Caco-2 (cell line): Measurements from ENCODE around the gene WNT9A. TPM values are rescaled to one million over a fixed set of nuclear protein-coding genes. Genes with fewer than 3 reads are reported as not detected.

Experiments
- BruUV-seq: library from RNA; stranded (reverse); fragments of 400-500 nt; replicated peaks from 2 replicates; lab custom pipeline; 2021; lab: Mats Ljungman, UMichigan
- CTCF ChIA-PET: fragments of 300-600 bp; sonication (Branson Sonifier 250); formaldehyde crosslinking; loops from one replicate; lab custom pipeline; 2022; ENCODE audit warnings: antibody characterized with exemption; lab: Charles Lee
- POLR2A ChIA-PET: fragments of 300-600 bp; sonication (Branson Sonifier 250); formaldehyde crosslinking; loops from one replicate; lab custom pipeline; 2022; ENCODE audit warnings: antibody characterized with exemption; lab: Charles Lee
- DNase-seq, 2 experiments: peaks; one replicate each; pipeline versions ENCODE4 v3.0.0 to v3.0.0-alpha.2; 2020 to 2022
- H3K27me3 ChIP-seq: replicated peaks from 2 replicates; pipeline ENCODE4 v1.6.0; 2011; ENCODE audit warnings: low read length; ENCODE audit not compliant: control insufficient read depth, insufficient read depth
- H3K36me3 ChIP-seq: 2 replicates; pipeline ENCODE4 v1.5.1; 2011; ENCODE audit warnings: low read length; ENCODE audit not compliant: control insufficient read depth, insufficient read depth
- H3K4me1 ChIP-seq: fragments of 250-450 bp; sonication (Bioruptor Pico); 2 replicates; pipeline ENCODE4 v1.5.1; 2020; ENCODE audit warnings: mild to moderate bottlenecking
- H3K4me3 ChIP-seq: 2 replicates; pipeline ENCODE4 v1.5.1; 2011; ENCODE audit warnings: low read depth, mild to moderate bottlenecking, control low read depth, low read length
- H3K9me3 ChIP-seq: fragments of 250-450 bp; sonication (Bioruptor Pico); 2 replicates; pipeline ENCODE4 v1.5.1; 2020; ENCODE audit warnings: mild to moderate bottlenecking, moderate library complexity
- H3K27ac Mint-ChIP-seq: one replicate; pipeline ENCODE4 v1.8.0; 2022; ENCODE audit warnings: mixed read lengths; ENCODE audit not compliant: unreplicated experiment
- H3K27me3 Mint-ChIP-seq: one replicate; pipeline ENCODE4 v1.8.0; 2022; ENCODE audit warnings: mixed read lengths; ENCODE audit not compliant: insufficient read depth, unreplicated experiment
- H3K36me3 Mint-ChIP-seq: one replicate; pipeline ENCODE4 v1.8.0; 2022; ENCODE audit warnings: mild to moderate bottlenecking, mixed read lengths; ENCODE audit not compliant: insufficient read depth, unreplicated experiment
- H3K4me1 Mint-ChIP-seq: one replicate; pipeline ENCODE4 v1.8.0; 2022; ENCODE audit warnings: low read depth, mixed read lengths; ENCODE audit not compliant: unreplicated experiment
- H3K4me3 Mint-ChIP-seq: one replicate; pipeline ENCODE4 v1.8.0; 2022; ENCODE audit warnings: mild to moderate bottlenecking, moderate library complexity, mixed read lengths; ENCODE audit not compliant: unreplicated experiment
- H3K9me3 Mint-ChIP-seq: one replicate; pipeline ENCODE4 v1.8.0; 2022; ENCODE audit warnings: mixed read lengths; ENCODE audit not compliant: unreplicated experiment
- CTCF ChIP-seq, 2 experiments: fragments of 200-600 bp in 1 of 2; IDR thresholded peaks; 1 replicate in 1 of 2; 2 replicates in 1 of 2; pipeline versions ENCODE4 v1.5.1 to v1.8.0; 2011 to 2022; ENCODE audit warnings: antibody characterized with exemption in 1 of 2, control low read depth in 1 of 2, inconsistent platforms in 1 of 2, low read depth in 1 of 2, low read length in 1 of 2, mild to moderate bottlenecking in 1 of 2, moderate library complexity in 1 of 2; ENCODE audit not compliant: insufficient read depth in 1 of 2, severe bottlenecking in 1 of 2, unreplicated experiment in 1 of 2
- intact Hi-C: fragments of 100-400 bp; cut with micrococcal nuclease; formaldehyde crosslinking; loops from one replicate; pipeline ENCODE4 v1.10.0; 2022; ENCODE audit not compliant: unreplicated experiment
- total RNA-seq: library from RNA; stranded (reverse); gene quantifications from 2 replicates; pipeline ENCODE4 v1.2.3, GENCODE V29; 2022

Gene WNT9A
- total RNA-seq, 1 experiment from 2014 or later = 0.68 TPM

- Histone ChIP-seq H3K36me3 (no peaks in the 10 kb centered on the region), H3K9me3 (no peaks in the 10 kb centered on the region), H3K27me3 (no peaks in the 10 kb centered on the region), H3K4me3 (no peak overlapping the region), H3K4me1 (no peaks in the 10 kb centered on the region)
- no peaks in the 10 kb centered on the region for H3K36me3 Mint-ChIP-seq
- BruUV-seq = no TSS peak
- no peak overlapping the region for H3K4me3 Mint-ChIP-seq
- no peaks in the 10 kb centered on the region for H3K4me1 Mint-ChIP-seq
- ChIA-PET CTCF (no interaction called here), POLR2A (no interaction called here)
- H3K27ac Mint-ChIP-seq = no peak overlapping the region
- intact Hi-C loops = no loop called here
- no peaks in the 10 kb centered on the region for H3K9me3 Mint-ChIP-seq
- H3K27me3 Mint-ChIP-seq = peaks cover 4% of the 10 kb centered on the region
- DNase-seq = no peak
- no peak for TF ChIP-seq CTCF (IDR thresholded peaks at IDR 0.05; ENCODE audit: insufficient read depth in 1 of 2, low read depth in 1 of 2, low read length in 1 of 2, severe bottlenecking in 1 of 2, unreplicated experiment in 1 of 2)
These were observed 18.8 kb downstream of the WNT9A start for GRCh38 chr1:227928811-227929375.

- DNase-seq = no peak
- H3K4me3 Mint-ChIP-seq = no peak overlapping the region
- Histone ChIP-seq H3K9me3 (no peaks in the 10 kb centered on the region), H3K4me3 (no peak overlapping the region), H3K27me3 (no peaks in the 10 kb centered on the region), H3K4me1 (no peaks in the 10 kb centered on the region), H3K36me3 (no peaks in the 10 kb centered on the region)
- no peaks in the 10 kb centered on the region for H3K9me3 Mint-ChIP-seq
- TF ChIP-seq CTCF (IDR thresholded peaks at IDR 0.05; ENCODE audit: insufficient read depth in 1 of 2, low read depth in 1 of 2, low read length in 1 of 2, severe bottlenecking in 1 of 2, unreplicated experiment in 1 of 2) = no peak
- peaks cover 4% of the 10 kb centered on the region for H3K27me3 Mint-ChIP-seq
- no peaks in the 10 kb centered on the region for H3K4me1 Mint-ChIP-seq
- BruUV-seq = no TSS peak
- no peaks in the 10 kb centered on the region for H3K36me3 Mint-ChIP-seq
- POLR2A ChIA-PET = no interaction called here
- CTCF ChIA-PET = interaction anchor here (0.5 kb wide), 1 partner anchor 9 kb away, joined by 3 read pairs; no protein-coding TSS in a partner anchor
- no peak overlapping the region for H3K27ac Mint-ChIP-seq
- intact Hi-C loops = no loop called here
These were observed 19.6 kb downstream of the WNT9A start for GRCh38 chr1:227927971-227928741.

GRCh38 chr1:227926896-227927885 lies 20.5 kb downstream of the WNT9A start:
- no peaks in the 10 kb centered on the region for H3K27me3 ChIP-seq
- H3K27me3 Mint-ChIP-seq = peaks cover 4% of the 10 kb centered on the region
- no peak overlapping the region for H3K4me3 ChIP-seq
- H3K27ac Mint-ChIP-seq = no peak overlapping the region
- intact Hi-C loops = no loop called here
- no peaks in the 10 kb centered on the region for H3K4me1 ChIP-seq
- no peaks in the 10 kb centered on the region for H3K36me3 Mint-ChIP-seq
- H3K36me3 ChIP-seq = no peaks in the 10 kb centered on the region
- no peaks in the 10 kb centered on the region for H3K4me1 Mint-ChIP-seq
- DNase-seq = no peak
- BruUV-seq = no TSS peak
- ChIA-PET CTCF (no interaction called here), POLR2A (no interaction called here)
- H3K4me3 Mint-ChIP-seq = no peak overlapping the region
- no peaks in the 10 kb centered on the region for H3K9me3 Mint-ChIP-seq
- H3K9me3 ChIP-seq = no peaks in the 10 kb centered on the region
- no peak for TF ChIP-seq CTCF (IDR thresholded peaks at IDR 0.05; ENCODE audit: insufficient read depth in 1 of 2, low read depth in 1 of 2, low read length in 1 of 2, severe bottlenecking in 1 of 2, unreplicated experiment in 1 of 2)
